ENCODE results near the gene APOBEC3B. TPM values are rescaled to one million over a fixed set of nuclear protein-coding genes. Genes with fewer than 3 reads are reported as not detected.

The APOBEC3B gene
- total and polyA plus RNA-seq, 2 donors (not counting 1 experiment from before 2014, with no cell fraction given), result 2.4 to 7.9 TPM

GRCh38 chr22:38941488-38941987 is 40.6 kb upstream of the APOBEC3B start:
- POLR2A ChIA-PET, result no interaction called here
- Histone ChIP-seq H3K9me3 (ENCODE audit: control extremely low read depth in 1 of 3, control insufficient read depth in 2 of 3, insufficient read depth in 1 of 3, low read length in 2 of 3) (peaks cover 0 to 9% (median 0%) of the 10 kb centered on the region in 3 donors), H3K9ac (ENCODE audit: low read length) (peak overlapping the region; percentile 53), H2AFZ (ENCODE audit: insufficient read depth, low read depth, low read length, poor library complexity, severe bottlenecking) (peak overlapping the region; percentile 61), H3K27me3 (replicated peaks in 1 of 4; ENCODE audit: control extremely low read depth in 1 of 4, control insufficient read depth in 3 of 4, insufficient read depth in 4 of 4, low read length in 3 of 4) (peaks cover 0 to 12% (median 0%) of the 10 kb centered on the region in 4 experiments), H4K20me1 (ENCODE audit: control insufficient read depth, insufficient read depth, low read length, poor library complexity, severe bottlenecking) (no peaks in the 10 kb centered on the region), H3K4me2 (replicated peaks; ENCODE audit: low read depth, low read length, poor library complexity, severe bottlenecking) (peak overlapping the region; percentile 69), H3K4me1 (ENCODE audit: control insufficient read depth in 2 of 2, insufficient read depth in 2 of 2, low read length in 2 of 2) (peaks cover 24 to 27% of the 10 kb centered on the region in 2 donors), H3K27ac (ENCODE audit: low read length in 2 of 2) (no peak overlapping the region), H3K36me3 (replicated peaks in 1 of 2; ENCODE audit: control extremely low read depth in 1 of 2, control insufficient read depth in 1 of 2, extremely low read depth in 1 of 2, insufficient read depth in 2 of 2, low read length in 1 of 2) (no peaks in the 10 kb centered on the region), H3K4me3 (ENCODE audit: control extremely low read depth in 1 of 5, extremely low read depth in 1 of 5, insufficient read depth in 1 of 5, low read depth in 2 of 5, low read length in 4 of 5) (peak overlapping the region in 3 of 5 experiments; percentile 23 to 55 (median 41)), H3K79me2 (ENCODE audit: control insufficient read depth, insufficient read depth, low read length) (no peaks in the 10 kb centered on the region)
- H3K4me3 Mint-ChIP-seq, result peak overlapping the region; percentile 85
- H3K27me3 Mint-ChIP-seq, result peaks cover 30% of the 10 kb centered on the region
- intact Hi-C loops (cut with micrococcal nuclease), result no loop called here
- TF ChIP-seq EZH2 (IDR thresholded peaks at IDR 0.05; ENCODE audit: borderline replicate concordance, insufficient read depth, low read depth, low read length, poor library complexity, severe bottlenecking) (no peak), CTCF (IDR thresholded peaks at IDR 0.05) (no peak)
- H3K9me3 Mint-ChIP-seq (ENCODE audit: insufficient read depth), result no peaks in the 10 kb centered on the region
- ATAC-seq (ENCODE audit: low read depth) (peak; percentile 76), DNase-seq (peak; percentile 72)
- WGBS (ENCODE audit: insufficient coverage), result 0% methylated on average over 8 of the region's 13 CpGs
- CTCF ChIA-PET, result interaction anchor here (1.2 to 1.5 kb wide), 3 partner anchors 10 to 62 kb away, joined by 3 to 6 read pairs (median 5); no protein-coding TSS in a partner anchor
- peak overlapping the region; percentile 71 for H3K27ac Mint-ChIP-seq
- H3K4me1 Mint-ChIP-seq, result peaks cover 27% of the 10 kb centered on the region

- peak; percentile 10 for DNase-seq
- H3K4me1 Mint-ChIP-seq, result peaks cover 29% of the 10 kb centered on the region
Measured at GRCh38 chr22:38942702-38943101, 39.4 kb upstream of the APOBEC3B start.

More at GRCh38 chr22:38942702-38943101, 39.4 kb upstream of the APOBEC3B start:
- ATAC-seq (ENCODE audit: low read depth), result no peak
- ChIA-PET CTCF (no interaction called here), POLR2A (interaction anchor here (0.5 to 1.2 kb wide), 2 partner anchors 42 to 107 kb away, joined by 3 to 4 read pairs; no protein-coding TSS in a partner anchor)
- Histone ChIP-seq H3K4me2 (replicated peaks; ENCODE audit: low read depth, low read length, poor library complexity, severe bottlenecking) (peak overlapping the region; percentile 69), H3K9ac (ENCODE audit: low read length) (no peak overlapping the region), H3K79me2 (ENCODE audit: control insufficient read depth, insufficient read depth, low read length) (no peaks in the 10 kb centered on the region), H2AFZ (ENCODE audit: insufficient read depth, low read depth, low read length, poor library complexity, severe bottlenecking) (peak overlapping the region; percentile 38), H4K20me1 (ENCODE audit: control insufficient read depth, insufficient read depth, low read length, poor library complexity, severe bottlenecking) (no peaks in the 10 kb centered on the region), H3K4me1 (ENCODE audit: control insufficient read depth in 2 of 2, insufficient read depth in 2 of 2, low read length in 2 of 2) (peaks cover 24 to 27% of the 10 kb centered on the region in 2 donors), H3K27ac (ENCODE audit: low read length in 2 of 2) (no peak overlapping the region), H3K4me3 (ENCODE audit: control extremely low read depth in 1 of 5, extremely low read depth in 1 of 5, insufficient read depth in 1 of 5, low read depth in 2 of 5, low read length in 4 of 5) (no peak overlapping the region), H3K36me3 (replicated peaks in 1 of 2; ENCODE audit: control extremely low read depth in 1 of 2, control insufficient read depth in 1 of 2, extremely low read depth in 1 of 2, insufficient read depth in 2 of 2, low read length in 1 of 2) (no peaks in the 10 kb centered on the region), H3K27me3 (replicated peaks in 1 of 4; ENCODE audit: control extremely low read depth in 1 of 4, control insufficient read depth in 3 of 4, insufficient read depth in 4 of 4, low read length in 3 of 4) (peaks cover 0 to 15% (median 4%) of the 10 kb centered on the region in 4 experiments), H3K9me3 (ENCODE audit: control extremely low read depth in 1 of 3, control insufficient read depth in 2 of 3, insufficient read depth in 1 of 3, low read length in 2 of 3) (peaks cover 0 to 9% (median 0%) of the 10 kb centered on the region in 3 donors)
- Mint-ChIP-seq H3K4me3 (peak overlapping the region; percentile 72), H3K9me3 (ENCODE audit: insufficient read depth) (no peaks in the 10 kb centered on the region), H3K27me3 (peaks cover 40% of the 10 kb centered on the region), H3K27ac (no peak overlapping the region)
- intact Hi-C loops (cut with micrococcal nuclease), result no loop called here
- 66% methylated on average over 5 of the region's 5 CpGs for WGBS (ENCODE audit: insufficient coverage)
- TF ChIP-seq EZH2 (IDR thresholded peaks at IDR 0.05; ENCODE audit: borderline replicate concordance, insufficient read depth, low read depth, low read length, poor library complexity, severe bottlenecking) (no peak), CTCF (IDR thresholded peaks at IDR 0.05) (no peak)
